ENCODE data around the gene KLHL2.

The KLHL2 gene

GRCh38 chr4:165360041-165360695 lies 152.8 kb downstream of the KLHL2 start:
- in situ Hi-C loops (cut with MboI; ENCODE audit: low sequenced_read_pairs), result no loop called here

GRCh38 chr4:165360985-165361670 lies 153.8 kb downstream of the KLHL2 start:
- in situ Hi-C loops (cut with MboI; ENCODE audit: low sequenced_read_pairs), result no loop called here

- in situ Hi-C loops (cut with MboI; ENCODE audit: low sequenced_read_pairs), result no loop called here
These were observed 154.4 kb downstream of the KLHL2 start for GRCh38 chr4:165361810-165362209.

GRCh38 chr4:165364452-165365080 lies 157.2 kb downstream of the KLHL2 start:
- in situ Hi-C loops (cut with MboI; ENCODE audit: low sequenced_read_pairs), result no loop called here

- in situ Hi-C loops (cut with MboI; ENCODE audit: low sequenced_read_pairs), result no loop called here
These were observed 159.7 kb downstream of the KLHL2 start for GRCh38 chr4:165367040-165367439.

GRCh38 chr4:165368114-165368513 lies 160.8 kb downstream of the KLHL2 start:
- in situ Hi-C loops (cut with MboI; ENCODE audit: low sequenced_read_pairs), result no loop called here

GRCh38 chr4:165368567-165368966 lies 161.2 kb downstream of the KLHL2 start:
- in situ Hi-C loops (cut with MboI; ENCODE audit: low sequenced_read_pairs), result no loop called here

- in situ Hi-C loops (cut with MboI; ENCODE audit: low sequenced_read_pairs), result no loop called here
These were observed 162.2 kb downstream of the KLHL2 start for GRCh38 chr4:165369522-165369921.

GRCh38 chr4:165370530-165370929 lies 163.2 kb downstream of the KLHL2 start:
- in situ Hi-C loops (cut with MboI; ENCODE audit: low sequenced_read_pairs), result no loop called here

Data from HL-60/S4 treated with retinoic acid at 250 ng/mL for 4 days and 3 days (cell line).